ENCODE data around the gene SLIT3.

SLIT3 gene

GRCh38 chr5:168740811-168741213 lies 560.1 kb downstream of the SLIT3 start:
- H3K27ac ChIP-seq (replicated peaks) = no peak overlapping the region
- DNase-seq (ENCODE audit: low read depth in 1 of 2, low spot score in 1 of 2) = no peak
- H3K27me3 ChIP-seq (ENCODE audit: insufficient read depth, poor library complexity, severe bottlenecking) = no peaks in the 10 kb centered on the region
- TF ChIP-seq GABPA (IDR thresholded peaks at IDR 0.05; ENCODE audit: low read depth) = no peak
- TF ChIP-seq REST (IDR thresholded peaks at IDR 0.05; ENCODE audit: insufficient replicate concordance, low read depth) = no peak
- no peak for TF ChIP-seq SPI1 (IDR thresholded peaks at IDR 0.05; ENCODE audit: borderline replicate concordance, low read depth)
- no peak for TF ChIP-seq POLR2AphosphoS5 (IDR thresholded peaks at IDR 0.05; ENCODE audit: low read depth)
- TF ChIP-seq CTCF (IDR thresholded peaks at IDR 0.05; ENCODE audit: insufficient read depth, low read length) = no peak
- no peak overlapping the region for H3K4me3 ChIP-seq (replicated peaks; ENCODE audit: insufficient read depth, low read length)

DNA sequence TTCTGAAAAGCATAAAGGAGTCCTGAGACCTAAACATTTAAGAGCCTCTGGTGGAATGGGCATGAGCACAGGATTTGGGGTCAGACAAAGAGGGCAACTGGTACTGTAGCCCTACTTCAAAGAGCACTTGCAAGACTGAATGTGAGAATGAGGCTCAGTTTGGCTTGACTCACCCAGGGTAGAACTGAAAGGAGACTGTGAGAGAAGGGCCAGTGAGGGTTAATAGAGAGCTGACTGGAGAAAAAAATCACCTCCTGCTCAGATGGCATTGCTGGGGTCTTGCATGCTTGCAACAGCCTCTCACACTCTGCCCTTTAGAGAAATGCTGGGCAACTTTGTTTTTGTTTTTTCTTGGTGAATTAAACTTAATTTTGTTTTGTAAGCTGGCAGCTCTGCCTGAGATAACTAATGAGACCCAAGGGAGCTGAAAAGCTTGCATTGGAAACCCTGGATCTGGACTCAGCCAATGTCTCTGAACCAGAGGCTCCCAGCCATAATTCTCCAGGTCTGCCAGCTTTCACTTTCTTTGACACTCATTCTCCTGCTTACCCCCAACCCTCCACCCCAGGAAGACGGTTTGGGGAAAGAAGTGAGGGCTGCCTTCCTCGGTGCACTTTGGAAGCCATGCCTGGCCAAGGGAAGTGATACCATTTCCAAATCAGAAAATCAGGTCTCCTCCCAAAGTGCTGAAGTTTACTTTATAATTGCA lies 560.7 kb downstream of the SLIT3 start:
- no peak for DNase-seq (ENCODE audit: low read depth in 1 of 2, low spot score in 1 of 2)
- TF ChIP-seq GABPA (IDR thresholded peaks at IDR 0.05; ENCODE audit: low read depth) (no peak), SPI1 (IDR thresholded peaks at IDR 0.05; ENCODE audit: borderline replicate concordance, low read depth) (no peak), POLR2AphosphoS5 (IDR thresholded peaks at IDR 0.05; ENCODE audit: low read depth) (no peak), CTCF (IDR thresholded peaks at IDR 0.05; ENCODE audit: insufficient read depth, low read length) (no peak), REST (IDR thresholded peaks at IDR 0.05; ENCODE audit: insufficient replicate concordance, low read depth) (no peak)
- no peaks in the 10 kb centered on the region for H3K27me3 ChIP-seq (ENCODE audit: insufficient read depth, poor library complexity, severe bottlenecking)
- H3K27ac ChIP-seq (replicated peaks) = no peak overlapping the region
- H3K4me3 ChIP-seq (replicated peaks; ENCODE audit: insufficient read depth, low read length) = no peak overlapping the region

- no peak for DNase-seq (ENCODE audit: low read depth in 1 of 2, low spot score in 1 of 2)
- no peaks in the 10 kb centered on the region for H3K27me3 ChIP-seq (ENCODE audit: insufficient read depth, poor library complexity, severe bottlenecking)
- H3K4me3 ChIP-seq (replicated peaks; ENCODE audit: insufficient read depth, low read length) = no peak overlapping the region
- H3K27ac ChIP-seq (replicated peaks) = no peak overlapping the region
- TF ChIP-seq CTCF (IDR thresholded peaks at IDR 0.05; ENCODE audit: insufficient read depth, low read length) = no peak
- TF ChIP-seq REST (IDR thresholded peaks at IDR 0.05; ENCODE audit: insufficient replicate concordance, low read depth) = no peak
- no peak for TF ChIP-seq POLR2AphosphoS5 (IDR thresholded peaks at IDR 0.05; ENCODE audit: low read depth)
- no peak for TF ChIP-seq GABPA (IDR thresholded peaks at IDR 0.05; ENCODE audit: low read depth)
- TF ChIP-seq SPI1 (IDR thresholded peaks at IDR 0.05; ENCODE audit: borderline replicate concordance, low read depth) = no peak
These were observed 563.9 kb downstream of the SLIT3 start for GRCh38 chr5:168737066-168737465.
